Stimulated activated CD8-positive, alpha-beta memory T cell treated with anti-CD3 and anti-CD28 coated beads, Interleukin-2, amount 100 ng/mL, for 48 hours (primary cell): ENCODE data around the gene PXDN.

ENCODE experiments used
- DNase-seq, 2 donors: peaks; one replicate each; pipeline ENCODE4 v3.0.0-alpha.2; 2020; ENCODE audit warnings: low read depth in 2 of 2

The PXDN gene

DNA sequence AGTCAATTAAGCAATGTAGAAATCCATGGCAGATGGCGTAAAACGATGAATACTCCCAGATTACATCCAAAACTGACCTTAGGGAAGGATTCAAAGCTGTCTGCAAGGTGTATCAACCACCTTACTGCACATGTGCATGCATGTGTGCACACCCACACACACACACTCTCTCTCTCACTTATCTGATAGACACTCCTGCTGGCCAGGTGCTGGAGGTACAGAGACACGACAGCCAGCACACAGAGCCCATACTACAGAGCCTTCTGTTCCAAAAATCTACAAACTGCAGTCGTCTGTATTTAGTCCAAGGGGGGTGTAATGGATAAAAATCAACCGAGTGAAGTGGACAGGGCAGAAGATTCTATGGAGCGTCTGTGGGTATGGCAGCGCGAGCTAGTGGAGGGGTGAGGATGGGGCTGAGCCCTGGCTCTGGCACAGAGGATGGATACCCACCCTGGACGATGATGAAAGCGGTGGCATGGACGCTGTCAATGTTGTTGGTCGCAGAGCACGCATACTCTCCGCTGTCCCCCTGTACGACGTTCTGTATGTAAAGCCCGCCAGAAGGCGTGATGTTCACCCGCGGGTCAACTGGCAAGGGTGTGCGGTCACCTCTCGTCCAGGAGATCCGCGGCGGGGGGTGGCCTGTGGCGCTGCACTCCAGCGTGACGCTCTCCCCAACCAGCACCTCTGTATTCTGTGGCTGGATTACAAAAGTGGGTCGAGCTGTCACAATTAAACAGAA lies 78.4 kb downstream of the PXDN start:
- DNase-seq: no peak

DNA sequence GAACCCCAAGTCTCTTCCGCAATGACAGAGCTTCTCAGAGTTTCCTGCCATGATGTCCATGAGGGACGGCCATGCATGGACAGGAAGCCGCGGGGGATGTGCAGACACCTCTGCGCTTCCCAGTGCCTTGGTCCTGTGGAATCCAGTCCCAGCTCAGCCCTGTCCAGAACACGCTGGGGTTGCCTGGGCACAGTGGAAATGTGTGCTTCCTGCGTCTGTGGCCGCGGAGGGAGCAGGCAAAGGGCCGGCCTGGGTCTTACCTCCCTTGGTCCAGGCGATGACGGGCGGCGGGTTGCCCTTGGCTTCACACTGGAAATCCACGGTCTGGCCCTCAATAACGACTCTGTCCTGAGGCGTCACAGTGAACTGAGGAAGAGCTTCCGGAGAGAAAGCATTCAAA lies 79.6 kb downstream of the PXDN start:
- no peak for DNase-seq

DNA sequence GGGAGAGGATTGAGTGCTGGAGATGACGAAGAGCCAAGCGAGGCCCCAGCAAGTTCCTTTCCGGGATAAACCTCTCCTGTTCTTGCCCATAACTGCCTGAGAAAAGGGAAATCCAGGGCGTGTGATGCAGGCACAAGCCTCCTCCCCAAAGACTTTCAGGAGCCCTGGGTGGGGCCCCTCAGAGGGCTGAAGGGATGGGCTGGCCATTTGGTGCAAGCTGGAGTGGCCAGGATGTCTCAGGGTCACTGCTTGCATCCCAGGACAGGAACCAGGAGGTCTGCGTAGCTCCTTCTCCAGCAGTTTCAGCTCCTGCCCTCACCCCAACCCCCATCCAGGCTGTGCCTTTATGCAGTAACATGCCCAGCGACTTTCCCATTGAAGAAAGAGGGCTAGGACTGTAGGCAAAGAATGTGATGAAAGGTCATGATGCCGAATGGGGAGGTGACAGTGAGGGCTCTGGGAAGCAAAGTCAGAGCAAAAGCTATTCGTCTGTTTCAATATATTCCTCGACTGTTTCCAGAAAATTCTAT lies 80.2 kb downstream of the PXDN start:
- no peak for DNase-seq

DNA sequence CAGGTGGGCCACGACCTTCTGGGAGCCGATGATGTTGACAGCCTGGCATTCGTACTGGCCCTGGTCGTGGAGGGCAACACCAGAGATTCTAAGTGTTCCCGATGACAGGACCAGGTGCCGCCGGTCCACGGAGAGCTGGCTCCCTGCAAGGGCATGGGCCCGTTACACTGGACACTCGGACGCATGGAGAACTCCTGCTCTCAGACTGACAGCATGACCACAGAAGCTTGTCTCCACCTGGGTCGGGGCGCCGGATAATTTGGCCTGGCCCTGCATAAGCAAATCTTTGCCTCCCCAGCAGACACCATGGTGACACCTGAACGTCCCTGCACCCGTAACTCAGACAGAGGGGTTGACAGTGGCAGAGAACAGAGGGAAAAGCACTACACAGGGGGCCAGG lies 80.7 kb downstream of the PXDN start:
- no peak for DNase-seq

DNA sequence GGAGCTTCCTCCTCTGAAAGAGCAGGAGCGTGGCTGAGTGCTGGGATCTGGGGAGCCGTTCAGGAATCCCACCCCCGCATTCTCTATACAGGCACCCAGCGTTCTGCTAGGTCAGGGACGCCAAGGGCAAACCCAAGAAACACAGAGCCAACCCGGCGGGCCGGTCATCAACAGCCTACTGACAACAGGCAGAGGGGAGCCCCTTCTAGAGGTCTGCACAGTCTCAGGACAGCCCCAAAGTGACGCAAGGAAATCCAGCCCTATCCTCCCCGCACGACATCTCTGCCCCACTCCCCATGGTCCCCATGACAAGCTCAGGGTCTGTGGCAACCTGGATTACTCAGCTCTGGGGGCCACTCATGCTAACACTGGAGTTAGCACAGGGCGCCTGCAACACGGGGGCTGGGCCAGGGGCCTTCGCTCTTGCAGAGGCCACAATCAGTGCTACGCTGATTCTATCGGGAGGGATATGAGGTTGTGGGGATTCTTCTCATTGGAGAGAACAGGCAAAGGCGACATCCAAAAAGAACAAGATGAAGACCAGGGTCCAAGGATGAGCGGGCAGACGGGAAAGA lies 81.6 kb downstream of the PXDN start:
- no peak for DNase-seq

DNA sequence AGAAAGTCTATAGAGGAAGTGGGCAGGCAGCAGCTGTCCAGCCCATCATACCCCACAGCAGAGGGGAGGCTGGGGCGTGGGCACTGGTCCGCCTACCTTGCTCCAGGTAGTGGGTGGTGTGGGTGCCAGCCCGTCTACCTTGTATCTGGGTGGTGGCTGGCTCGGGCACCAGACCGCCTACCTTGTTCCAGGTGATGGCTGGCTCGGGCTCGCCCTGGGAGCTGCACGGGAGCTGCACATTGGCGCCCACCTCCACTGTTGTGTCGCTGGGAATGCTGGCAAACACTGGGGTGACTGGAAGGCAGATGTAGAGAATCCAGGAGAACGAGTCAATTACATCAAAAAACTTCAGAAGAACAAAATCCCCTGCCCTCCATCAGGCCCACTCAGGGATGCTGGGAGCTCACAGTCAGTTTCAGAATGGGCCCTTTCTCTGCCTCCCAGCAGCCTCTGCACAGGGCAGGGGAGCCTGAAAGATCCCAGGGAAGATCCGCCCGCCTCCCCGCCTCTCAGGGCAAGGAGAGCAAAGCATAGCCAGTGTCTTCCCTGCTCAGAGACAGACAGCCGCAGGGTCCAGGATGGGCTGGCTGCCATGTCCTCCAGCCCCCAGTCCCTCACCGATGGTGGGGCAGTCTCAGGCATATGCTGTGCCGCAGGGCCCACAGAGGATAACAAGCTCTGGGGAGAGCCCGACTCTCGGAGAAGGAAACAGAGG lies 82.3 kb downstream of the PXDN start:
- no peak for DNase-seq

DNA sequence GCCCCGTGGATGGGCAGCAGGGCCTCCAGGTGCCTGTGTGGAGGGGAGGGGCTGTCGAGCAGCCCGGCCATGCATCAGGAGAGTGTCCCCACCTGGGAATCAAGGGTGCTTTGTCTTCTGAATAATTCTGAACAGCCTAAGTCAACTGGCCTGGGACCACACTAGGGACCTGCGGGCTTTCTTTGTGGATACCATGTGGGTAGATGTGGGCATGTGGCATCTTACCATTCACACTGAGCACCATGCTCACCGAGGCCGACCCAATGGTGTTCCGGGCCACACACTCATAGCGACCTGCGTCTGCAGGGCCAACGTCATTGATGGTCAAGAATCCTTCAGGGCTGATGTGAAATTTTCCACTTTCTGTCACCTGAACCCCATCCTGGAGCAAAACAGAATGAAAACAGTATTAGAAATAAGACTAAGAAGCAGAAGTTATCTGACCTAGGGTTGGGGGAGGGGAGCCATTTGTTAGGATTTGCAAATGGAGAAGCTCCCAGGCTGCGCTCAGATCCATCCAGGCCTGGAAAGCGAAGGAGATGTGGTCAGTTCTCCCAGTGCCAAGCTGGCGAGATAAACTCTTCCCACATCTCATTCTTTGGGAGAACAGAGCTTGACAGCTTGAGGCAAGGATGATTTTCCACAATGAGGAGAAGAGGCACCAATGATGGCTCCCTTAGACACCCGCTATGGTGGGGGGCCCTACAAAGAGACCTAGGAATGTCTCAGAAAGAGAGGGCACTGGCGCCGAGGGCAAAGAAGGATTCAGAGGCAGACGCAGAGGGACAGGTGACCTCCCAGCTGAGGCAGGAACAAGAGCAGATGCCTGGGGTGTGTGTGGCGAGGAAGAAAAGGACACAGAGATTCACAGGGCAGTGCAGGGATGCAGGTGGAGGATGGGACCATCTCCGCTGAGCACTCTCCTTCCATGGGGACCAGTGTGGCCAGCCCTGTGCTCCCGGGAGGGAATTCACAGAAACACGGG lies 83.4 kb downstream of the PXDN start:
- DNase-seq: no peak

DNA sequence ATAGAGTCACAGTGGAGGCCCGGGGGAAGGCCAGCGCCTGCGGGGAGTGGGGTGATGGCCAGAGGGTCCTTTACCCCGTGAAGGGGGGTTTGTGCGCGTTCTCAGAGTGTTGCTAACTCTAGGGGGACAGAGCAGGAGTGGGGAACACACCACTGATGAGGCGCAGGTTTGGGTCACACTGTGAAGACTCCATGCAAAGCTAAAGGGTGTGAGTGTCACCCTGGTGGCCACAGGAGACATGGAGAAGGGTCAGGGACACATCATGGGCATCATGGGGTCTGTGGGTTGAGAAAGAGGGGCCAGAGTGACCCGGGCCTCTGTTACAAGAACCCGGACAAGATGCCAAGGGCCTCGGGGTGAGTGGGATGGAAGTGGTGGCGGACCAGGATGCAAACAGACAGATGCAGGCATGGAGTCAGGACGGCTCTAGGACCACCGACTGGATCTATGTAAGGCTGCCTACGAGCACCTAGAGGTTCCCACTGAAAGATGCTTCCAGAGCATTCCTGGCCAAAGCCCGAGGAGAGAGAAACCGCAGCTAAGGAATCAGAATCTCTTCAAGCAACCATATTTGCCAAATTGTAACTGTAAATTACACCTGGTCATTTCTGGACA lies 84.3 kb downstream of the PXDN start:
- no peak for DNase-seq

DNA sequence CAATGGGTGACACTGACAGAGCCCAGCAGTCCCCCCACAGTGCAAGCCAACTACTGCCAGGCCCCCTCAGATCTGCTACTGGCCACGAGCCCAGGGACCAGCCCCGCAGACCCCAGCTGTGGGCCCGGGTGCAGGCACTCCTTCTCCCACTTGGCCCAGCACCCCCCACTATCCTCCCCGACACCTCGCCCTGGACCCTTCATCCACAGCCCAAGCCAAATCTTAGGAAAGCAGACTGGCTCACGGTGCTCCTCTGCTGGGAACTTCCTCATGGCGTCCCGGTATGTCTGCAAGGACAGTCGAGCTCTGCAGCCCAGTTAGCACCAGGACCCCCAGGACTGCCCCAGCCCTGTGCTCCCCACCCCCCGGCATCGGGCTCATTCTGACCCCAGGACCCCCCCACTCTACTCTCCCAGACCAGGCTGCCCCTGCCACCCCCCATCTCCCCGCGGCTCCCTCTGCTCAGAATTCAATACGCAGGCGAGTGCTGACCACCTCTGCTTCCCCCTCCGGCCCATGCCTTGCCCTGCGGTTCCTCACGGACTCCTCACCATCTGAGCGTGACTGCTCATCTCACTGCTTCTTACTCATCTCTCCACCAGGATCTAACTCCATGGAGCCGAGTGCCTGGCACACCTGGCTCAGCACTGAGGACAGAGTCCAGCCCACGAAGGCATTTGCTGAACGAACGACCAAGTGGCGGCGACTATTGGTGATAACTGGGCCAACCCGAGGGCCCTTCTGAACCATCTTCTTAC lies 85.7 kb downstream of the PXDN start:
- no peak for DNase-seq

DNA sequence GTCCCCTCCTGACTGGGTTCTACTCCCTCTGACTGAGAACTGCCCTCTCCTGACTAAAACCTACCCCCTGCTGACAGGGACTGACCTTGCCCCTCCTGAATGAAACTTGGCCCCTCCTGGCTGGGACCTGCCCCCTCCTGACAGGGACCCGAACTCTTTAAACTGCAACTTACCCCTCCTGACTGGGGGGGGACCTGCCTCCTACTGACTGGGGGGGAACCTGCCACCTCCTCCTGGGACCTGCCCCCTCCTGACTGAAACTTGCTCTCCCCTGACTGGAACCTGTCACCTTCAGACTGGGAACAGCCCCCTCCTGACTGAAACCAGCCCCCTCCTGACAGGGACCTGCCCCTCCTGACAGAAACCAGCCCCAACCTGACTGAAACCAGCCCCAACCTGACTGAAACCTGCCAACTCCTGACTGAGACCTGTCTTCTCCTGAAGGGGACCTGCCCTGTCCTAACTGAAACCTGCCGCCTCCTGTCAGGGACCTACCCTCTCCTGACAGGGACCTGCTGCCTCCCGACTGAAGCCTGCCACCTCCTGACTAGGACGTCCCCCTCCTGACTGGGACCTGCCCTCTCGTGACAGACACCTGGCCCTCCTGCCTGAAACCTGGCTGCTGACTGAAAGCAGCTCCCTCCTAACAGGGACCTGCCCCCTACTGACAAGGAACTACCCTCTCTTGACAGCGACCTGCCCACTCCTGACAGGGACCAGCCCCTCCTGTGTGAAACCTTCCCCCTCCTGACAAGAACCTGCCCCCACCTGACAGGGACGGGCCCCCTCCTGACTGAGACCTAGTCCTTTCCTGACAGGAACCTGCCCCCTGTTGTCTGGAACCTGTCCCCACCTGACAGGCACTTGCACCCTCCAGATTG lies 87.1 kb downstream of the PXDN start:
- no peak for DNase-seq

DNA sequence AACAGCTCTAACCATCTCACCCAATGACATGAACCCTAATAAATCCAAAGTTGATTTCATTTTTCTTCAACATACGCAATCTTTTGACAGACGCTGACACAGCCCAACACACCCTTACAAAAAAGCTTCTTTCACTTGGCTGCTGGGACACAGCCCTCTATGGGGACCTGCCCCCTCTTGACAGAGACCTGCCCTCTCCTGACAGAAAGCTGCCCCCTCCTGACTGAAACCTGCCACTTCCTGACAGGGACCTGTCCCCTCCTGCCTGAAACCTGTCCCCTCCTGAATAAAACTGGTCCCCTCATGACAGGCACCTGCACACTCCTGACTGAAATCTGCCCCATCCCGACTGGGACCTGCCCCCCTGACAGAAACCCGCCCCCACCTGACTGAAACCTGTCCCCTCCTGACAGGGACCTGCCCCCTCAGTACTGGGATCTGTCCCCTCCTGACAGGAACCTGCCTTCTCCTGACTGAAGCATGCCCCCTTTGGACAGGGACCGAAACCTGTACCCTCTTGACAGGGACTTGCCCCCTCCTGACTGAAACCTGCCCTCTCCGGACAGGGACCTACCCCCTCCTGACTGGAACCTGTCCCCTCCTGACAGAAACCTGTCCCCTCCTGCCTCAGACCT lies 87.9 kb downstream of the PXDN start:
- no peak for DNase-seq

DNA sequence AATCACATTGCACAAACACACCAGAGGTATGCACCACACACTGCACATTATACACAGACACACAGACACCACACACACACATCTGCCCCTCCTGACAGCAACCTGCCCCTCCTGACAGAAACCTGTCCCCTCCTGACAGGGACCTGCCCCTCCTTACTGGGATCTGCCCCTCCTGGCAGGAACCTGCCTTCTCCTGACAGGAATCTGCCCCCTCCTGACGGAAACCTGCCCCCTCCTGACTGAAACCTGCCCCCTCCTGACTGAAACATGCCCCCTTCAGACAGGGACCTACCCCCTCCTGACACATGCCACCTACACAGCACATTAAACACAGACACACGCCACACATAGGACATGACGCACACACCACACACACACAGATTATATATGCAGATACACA lies 88.9 kb downstream of the PXDN start:
- no peak for DNase-seq

DNA sequence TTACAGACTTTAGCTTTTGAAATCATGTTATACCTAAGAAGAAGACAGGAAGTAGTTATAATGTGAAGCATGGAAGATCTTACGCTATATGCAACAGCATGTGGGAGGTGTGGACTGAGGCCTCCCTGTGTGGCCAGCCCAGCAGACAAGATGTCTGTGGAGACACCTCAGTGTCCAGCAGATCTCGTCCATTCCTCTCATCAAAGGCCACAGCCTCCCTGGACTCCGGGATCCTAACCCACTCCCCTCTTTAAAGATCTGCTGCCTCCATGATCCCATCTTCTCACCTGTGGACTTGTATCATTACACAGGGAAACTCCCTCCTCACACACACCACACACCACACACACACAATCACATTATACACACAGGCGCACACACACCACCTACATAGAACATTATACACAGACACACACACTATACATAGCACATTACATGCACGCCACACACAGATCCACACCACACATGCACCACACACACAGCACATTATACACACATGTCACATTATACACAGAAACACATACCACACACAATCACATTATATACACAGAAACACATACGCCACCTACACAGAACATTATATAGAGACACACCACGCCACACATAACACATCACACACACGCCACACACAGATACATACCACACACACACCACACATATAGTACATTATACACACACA lies 89.5 kb downstream of the PXDN start:
- no peak for DNase-seq

DNA sequence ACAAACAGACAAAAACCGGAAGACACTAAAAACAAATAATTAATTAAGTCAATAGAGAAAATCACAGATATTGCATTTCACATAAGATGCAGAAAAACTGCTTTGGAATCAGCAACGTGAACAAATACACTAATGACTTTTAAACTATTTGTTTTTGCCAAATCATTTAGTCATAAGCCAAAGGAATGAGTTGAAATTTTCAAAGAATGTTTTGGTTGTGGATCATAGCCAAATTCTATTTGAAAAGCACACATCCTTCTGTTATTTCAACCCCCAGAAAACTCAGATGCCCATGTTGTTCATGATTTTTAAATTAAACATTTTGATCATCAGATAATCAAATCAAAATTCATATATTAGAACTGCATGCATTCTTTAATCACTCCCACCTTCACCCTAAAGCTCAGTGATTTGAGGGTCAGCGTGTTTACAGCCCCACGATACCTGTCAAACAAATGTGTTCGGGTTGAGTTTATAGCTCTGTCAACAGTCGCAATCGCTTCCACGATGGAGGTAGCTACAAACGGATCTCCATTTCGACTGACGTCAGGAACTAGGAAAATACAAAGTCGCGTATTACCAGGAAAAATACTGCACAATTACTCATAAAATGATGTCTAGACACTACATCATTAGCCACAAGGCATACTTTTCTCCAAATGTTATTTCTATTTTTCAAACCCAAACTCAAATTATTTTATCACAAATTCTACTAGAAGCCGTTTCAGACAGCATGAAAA lies 90.2 kb downstream of the PXDN start:
- DNase-seq: no peak

DNA sequence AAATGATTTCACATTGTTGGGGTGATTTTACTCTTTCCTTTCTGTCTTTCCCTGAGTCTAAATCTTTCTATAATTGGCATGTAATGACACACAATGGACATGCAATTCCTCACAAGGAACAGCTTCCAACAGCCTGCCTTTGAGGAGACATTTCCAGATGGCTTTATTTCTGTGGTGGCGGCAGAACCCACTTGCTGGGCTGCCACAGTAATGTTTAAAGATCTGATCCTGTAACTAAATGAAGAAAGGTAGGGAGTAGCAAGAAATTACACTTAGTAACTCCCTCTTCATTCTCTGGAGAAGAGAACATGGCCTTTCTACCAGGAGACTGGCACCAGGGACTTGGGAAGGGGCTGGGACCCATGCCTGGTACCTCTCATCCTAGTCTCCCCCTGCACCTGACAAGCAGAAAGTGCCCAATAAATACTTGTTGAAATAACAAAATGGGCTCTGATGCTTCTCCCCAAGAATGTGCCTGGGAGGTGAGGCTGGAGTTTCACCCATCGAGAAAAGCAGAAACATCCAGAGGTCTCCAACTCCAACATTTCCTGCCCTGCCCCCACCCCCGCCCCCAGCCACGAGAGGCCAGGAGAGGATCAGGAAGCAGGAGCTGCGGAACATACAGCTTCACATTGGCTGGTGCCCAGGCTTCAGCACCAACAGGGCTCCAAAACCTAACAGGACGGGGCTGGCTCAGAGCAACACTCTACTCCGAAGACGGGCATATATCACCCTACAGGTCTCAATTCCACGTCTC lies 92.1 kb downstream of the PXDN start:
- no peak for DNase-seq

DNA sequence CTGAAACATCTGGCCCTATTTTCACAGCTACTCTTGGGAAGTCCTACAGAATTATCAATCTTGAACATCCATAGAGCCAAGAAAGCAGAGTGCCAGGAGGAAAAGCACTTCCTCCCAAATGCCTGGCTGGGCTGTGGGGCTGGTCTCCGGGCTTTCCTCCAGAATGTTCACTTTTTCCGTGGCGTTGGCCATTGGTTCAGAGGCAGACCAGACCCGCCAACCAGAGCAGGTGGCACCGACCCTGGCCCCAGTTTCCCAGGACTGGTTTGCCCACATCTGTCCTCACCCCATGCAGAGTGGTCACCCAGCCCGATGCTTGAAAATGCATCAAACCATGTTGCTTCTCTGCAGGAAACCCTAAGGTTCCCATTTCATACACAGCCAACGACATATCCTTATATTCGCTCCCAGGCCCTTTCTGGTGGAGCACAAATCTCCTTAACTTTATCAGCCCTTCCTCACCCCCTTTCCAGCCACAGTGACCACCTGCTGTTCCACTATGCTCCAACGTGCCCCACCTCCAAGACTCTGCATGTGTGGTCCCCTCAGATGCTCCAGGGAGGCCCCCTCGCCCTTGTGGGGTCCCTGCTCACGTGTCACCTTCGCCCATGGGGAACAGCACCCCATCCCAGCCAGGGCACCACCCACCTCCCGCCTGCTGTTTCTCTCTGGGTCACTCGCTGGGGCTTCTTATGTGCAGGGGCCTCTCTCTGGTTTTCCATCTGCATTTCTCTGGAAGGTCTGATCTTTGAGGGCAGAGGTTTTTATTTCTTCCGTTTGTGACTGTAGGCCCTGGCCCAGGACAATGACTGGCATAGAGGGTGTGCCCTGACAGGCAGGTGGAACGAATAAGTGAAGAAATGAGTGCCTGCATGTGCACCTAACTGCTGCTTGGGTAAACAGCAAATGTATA lies 92.9 kb downstream of the PXDN start:
- DNase-seq: no peak
